ENCODE results near the gene CFI.

CFI gene

DNA sequence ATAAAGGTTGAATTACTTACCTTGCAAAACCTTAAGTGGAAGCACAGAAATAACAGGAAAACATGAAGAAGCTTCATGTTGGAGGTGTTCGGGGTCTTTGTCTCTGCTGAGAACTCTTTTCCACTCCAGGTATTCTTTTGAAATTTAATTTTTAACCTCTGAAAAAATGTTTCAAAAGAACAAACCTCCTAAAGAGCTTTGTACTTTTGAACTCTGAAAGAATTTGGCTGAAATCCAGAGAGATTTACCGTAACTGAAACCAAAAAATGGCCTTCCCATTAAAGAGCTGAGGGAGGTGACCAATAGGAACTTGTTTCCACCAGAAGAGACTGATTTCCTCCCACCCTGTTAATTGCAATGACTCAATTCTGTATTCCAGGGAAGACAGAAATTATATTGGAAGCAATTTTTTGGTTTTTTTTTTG lies at the start of gene CFI:
CFI (minus strand) TSS at position 105 of the 425 bp plus-strand sequence; CDS start at position 77, 28 bp downstream.
- DNase-seq, result no peak

DNA sequence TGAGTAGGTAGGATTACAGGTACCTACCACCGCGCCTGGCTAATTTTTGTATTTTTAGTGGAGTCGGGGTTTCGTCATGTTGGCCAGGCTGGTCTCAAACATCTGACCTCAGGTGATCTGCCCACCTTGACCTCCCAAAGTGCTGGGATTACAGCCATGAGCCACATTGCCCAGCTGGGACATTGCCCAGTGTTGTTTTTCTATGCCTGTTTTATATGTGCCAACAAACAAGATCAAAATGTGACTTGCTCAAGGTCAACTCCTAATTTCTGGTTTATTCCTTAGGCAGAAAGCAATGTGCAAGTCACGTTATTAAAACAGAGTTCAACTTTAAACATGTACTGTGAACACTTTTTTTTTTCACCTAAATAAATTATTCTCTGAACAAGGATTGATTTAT lies 48.8 kb upstream of the CFI start:
- no peak for DNase-seq

GRCh38 chr4:109848501-109848900 lies 46.7 kb upstream of the CFI start:
- DNase-seq, result no peak

DNA sequence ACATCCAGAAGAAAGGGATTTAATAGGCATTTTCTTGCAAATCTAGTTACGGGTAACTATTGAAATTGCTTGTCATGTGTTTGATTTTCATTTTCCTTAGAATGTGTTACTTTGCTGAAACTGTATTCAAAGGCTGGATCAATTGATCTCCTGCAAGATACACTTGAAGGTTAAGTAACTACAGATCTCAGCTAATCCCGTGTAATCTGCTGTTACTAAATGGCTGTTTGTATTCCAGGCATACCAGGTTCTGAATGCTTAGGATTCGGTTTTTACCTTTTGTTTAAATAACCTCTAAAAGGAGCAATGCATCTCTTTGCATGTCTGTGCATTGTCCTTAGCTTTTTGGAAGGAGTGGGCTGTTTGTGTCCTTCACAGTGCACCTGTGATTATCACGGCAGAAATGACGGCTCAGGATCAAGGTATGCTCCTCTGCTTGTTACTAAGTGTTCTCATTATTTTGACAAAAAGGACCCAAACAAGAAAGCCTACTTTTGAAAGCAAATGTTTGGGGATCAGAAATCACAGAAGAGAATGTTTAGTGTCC lies 46.2 kb upstream of the CFI start, which contains the start of gene LRIT3:
LRIT3 (plus strand) TSS at position 212 of the 547 bp plus-strand sequence; CDS start at position 307, 95 bp downstream.
- DNase-seq, result no peak

DNA sequence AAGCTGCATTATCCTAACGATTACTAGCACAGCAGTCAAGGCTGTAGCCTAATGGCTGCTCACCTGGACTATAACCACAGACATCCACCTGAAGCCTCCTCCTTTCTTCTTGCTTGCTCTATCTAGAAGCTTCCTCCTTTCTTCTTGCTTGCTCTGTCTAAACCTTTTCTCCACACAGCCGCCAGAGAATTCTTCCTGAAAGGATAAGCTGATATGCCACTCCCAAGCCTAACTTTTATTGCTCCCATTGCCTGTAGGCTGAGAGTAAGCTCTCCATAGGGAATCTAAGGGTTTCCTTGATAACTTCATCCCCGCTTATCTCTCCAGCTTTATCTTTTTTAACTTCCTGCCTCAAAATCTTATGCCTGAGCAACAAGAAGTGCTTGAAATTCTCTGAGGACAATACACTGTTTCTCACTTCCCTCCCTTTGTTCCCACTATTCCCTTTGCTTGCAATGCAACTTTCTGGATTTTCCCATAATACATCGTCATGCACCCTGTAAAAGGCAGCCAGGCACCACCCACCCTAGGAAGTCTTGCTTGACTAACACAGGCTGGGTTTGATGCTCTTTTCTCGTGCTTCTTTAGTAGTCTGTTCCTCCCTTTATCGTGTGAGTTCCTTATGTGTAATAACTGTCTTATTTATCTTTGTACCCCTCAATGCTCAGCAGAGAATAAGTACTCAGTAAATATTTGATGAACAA lies 44.7 kb upstream of the CFI start:
- DNase-seq, result no peak

DNA sequence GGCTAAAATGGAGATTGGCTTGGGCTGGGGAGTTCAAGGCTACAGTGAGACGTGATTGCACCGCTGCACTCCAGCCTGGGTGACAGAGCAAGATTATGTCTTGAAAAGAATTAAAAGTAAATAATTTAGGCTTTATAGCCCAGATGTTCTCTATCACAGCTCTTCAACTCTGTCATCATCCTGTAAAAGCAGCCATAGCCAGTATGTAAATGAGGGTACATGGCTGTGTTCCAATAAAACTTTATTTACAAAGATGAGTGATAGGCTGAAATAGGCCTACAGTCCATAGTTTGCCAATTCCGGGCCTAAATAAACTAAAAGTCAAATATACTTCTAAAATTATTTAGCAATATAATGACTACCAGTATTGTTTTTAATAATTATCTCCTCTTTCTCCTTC lies 35.2 kb upstream of the CFI start:
- no peak for DNase-seq

DNA sequence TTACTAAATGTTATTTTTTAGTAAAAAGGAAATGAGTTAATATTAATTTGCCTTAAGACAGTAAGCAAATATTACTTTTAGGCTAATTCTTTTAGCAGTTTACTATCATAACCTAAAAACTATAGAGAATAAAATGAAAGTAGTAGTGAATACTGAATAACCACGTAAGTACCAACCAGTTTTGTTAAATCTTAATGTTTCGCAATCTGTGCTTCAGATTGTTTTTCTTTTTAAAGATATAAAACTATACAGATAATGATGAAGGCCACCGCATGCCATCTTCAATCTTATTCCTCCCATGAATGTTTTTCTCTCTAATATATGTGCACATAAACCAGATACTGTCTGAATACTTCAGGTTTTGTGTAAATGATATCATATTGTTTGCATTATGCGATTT lies 32.0 kb upstream of the CFI start:
- DNase-seq, result no peak

DNA sequence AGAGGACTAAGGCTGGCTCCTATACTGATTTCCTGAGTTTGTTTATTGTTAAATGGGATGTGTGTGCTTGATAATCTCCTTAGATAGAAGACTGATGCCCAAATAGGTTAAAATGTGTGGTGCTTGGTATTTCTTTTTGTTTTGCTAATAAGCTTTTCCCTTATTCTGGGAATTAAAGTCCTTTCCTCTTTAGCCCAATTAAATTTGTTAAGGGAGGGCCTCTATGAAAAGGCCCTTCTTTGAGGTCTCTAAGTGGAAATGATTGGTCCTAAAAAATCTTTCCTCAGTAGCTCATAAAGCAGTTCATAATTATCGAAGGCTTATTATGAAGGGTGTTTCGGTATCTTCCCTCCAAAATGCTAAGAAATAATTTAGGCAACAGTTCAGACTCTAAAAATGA lies 25.9 kb upstream of the CFI start, which contains the start of gene RRH:
RRH (plus strand) TSS at position 301 of the 400 bp plus-strand sequence; CDS start at position 357, 56 bp downstream.
- DNase-seq, result no peak

GRCh38 chr4:109826719-109827118 lies 24.9 kb upstream of the CFI start:
- DNase-seq, result no peak

- no peak for DNase-seq
Measured at GRCh38 chr4:109821185-109821584, 19.4 kb upstream of the CFI start.

GRCh38 chr4:109820563-109820962 lies 18.8 kb upstream of the CFI start:
- no peak for DNase-seq

DNA sequence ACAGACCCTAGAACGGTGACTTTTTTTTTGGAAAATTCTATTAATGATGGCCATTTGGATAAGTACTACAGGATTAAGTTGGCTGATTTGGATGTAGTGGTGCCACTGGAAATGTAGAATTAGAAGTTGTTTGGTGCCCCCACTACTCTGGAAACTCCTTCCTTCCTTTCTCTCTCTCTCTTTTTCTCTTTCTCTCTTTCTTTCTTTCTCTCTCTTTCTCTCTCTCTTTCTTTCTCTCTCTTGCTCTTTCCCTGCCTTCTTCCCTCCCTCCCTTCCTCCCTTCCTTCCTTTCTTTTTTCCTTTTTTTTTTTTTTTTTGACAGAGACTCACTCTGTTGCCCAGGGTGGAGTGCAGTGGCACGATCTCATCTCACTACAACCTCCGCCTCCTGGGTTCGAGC lies 16.5 kb upstream of the CFI start:
- no peak for DNase-seq

DNA sequence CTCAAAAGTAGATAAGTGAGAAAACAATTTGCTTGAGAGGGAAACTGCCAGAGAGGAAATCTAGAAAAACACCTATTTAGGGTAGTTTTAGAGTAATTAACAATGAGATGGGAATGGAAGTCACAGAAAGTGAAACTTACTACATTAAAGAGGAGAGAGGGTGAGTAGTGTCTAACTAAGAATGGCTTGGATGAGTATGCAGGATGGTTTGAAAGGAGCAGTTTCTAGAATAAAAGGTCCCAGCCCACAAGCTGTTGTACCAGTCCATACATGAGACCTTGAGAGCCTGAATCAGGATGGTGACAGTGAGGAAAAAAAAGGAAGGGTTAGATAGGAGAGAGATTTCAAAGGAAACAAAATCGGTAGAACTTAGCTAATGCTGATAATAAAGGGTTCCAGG lies 15.1 kb upstream of the CFI start:
- DNase-seq, result no peak

GRCh38 chr4:109816082-109816442 lies 14.3 kb upstream of the CFI start:
- peak; percentile 27 for DNase-seq

DNA sequence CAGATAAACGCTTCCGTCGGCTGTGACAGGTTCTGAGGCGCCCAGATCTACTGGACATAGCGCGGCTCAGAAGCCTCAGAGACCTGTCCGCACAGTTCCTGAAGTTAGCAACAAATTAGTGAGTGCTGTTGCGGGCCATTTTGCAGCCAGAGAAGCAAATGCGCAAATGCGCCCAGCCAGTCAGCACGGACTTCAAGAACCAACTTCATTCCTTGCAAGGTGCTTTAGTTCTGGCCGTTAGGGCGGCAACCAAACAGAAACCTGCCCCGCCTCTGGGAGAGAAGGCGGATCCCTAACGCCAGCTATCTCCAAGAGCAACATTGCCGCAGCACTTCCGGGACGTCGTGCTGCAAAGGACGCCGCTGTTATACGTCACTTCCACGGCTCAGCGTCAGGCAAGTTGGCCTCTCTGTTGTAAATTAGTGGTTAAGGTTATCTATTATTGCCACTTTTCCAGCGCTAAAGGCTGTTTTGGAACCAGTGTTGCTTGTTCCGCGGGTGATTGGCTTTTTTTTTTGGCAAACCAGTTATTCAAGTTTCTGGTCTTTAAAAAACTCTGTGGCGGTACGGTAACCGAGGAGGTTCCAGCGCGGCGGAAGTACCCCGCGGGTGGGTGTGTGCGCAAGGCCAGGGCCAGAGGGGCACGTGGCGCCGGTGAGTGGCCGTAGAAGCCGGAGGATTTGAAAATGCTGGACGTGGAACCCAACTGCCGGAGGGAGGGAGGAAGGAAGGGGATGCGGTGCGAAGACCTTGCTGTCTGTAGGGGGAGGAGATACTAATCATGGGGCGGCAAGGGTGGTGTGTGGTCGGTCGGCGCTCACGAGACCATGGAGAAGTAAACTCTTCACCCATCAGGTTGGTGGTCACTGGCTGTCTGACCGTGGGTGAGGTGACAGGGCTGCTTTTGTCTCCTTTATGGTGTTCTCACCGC lies 13.6 kb upstream of the CFI start, which contains the start of gene GAR1:
GAR1 (plus strand) TSS at position 612 of the 931 bp plus-strand sequence. CDS start 403 bp downstream, outside the sequence.
- DNase-seq, result peak; percentile 89

GRCh38 chr4:109811707-109812106 lies 9.9 kb upstream of the CFI start:
- DNase-seq, result no peak

GRCh38 chr4:109810552-109811387 lies 9.0 kb upstream of the CFI start:
- no peak for DNase-seq

- DNase-seq, result no peak
Measured at GRCh38 chr4:109809655-109810054, 7.9 kb upstream of the CFI start.

DNA sequence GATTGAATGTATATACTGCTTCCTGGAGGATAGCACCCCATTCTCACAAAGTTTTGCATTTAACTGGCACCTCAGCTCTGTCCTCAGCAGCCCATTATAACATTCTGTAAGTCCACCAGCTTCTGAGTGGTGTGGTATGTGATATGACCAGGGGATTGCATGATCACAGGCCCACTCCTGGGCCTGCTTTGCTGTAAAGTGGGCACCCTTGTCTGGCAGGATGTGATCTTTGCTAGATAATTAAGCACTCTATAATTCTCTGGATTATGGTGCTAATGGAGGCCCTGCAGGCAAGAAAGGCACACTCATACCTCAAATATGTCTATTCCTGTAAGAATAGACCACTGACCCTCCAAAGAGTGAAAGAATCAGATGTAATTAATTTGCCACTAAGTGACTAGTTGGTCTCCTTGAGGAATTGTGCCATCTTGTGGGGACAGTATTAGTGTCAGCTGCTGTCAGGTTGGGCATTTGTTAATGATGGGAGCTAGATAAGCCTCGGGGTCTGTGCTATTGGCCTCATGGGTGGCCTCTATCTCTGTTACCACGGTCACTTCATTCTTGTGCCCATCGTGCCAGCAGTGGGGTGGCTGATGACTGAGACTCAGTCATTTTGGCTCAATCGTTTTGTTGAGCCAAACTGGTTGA lies 2.2 kb upstream of the CFI start:
- DNase-seq, result no peak

- DNase-seq, result no peak
Measured at GRCh38 chr4:109801099-109801789, 555 bp downstream of the CFI start.

GRCh38 chr4:109798866-109799265 lies 2.9 kb downstream of the CFI start:
- DNase-seq, result no peak
